Left lung (tissue), 10 donors: ENCODE data around the gene CHRNA4. TPM values are rescaled to one million over a fixed set of nuclear protein-coding genes. Genes with fewer than 3 reads are reported as not detected.

Experiments used
- ATAC-seq: fragments of 200-7000 bp; cut with Tn5 transposase; one replicate; pipeline ENCODE4 v1.9.1; 2020; ENCODE audit warnings: moderate library complexity
- DNase-seq, 4 donors: peaks; one replicate each; pipeline ENCODE4 v3.0.0-alpha.2; 2013 to 2020
- H3K27ac ChIP-seq, 2 donors: fragments of 200-600 bp; sonication (generic) in 1 of 2; one replicate each; pipeline versions ENCODE4 v1.5.0 to v1.8.0; 2020 to 2021
- H3K27me3 ChIP-seq, 2 donors: fragments of 200-600 bp; sonication (generic) in 1 of 2; one replicate each; pipeline versions ENCODE4 v1.5.0 to v1.8.0; 2020 to 2021
- H3K36me3 ChIP-seq, 2 donors: fragments of 200-600 bp; sonication (generic) in 1 of 2; one replicate each; pipeline versions ENCODE4 v1.5.0 to v1.8.0; 2020 to 2021
- H3K4me1 ChIP-seq, 2 donors: fragments of 200-600 bp; one replicate each; pipeline ENCODE4 v1.8.0; 2021
- H3K4me3 ChIP-seq, 2 donors: fragments of 200-600 bp; sonication (generic) in 1 of 2; one replicate each; pipeline versions ENCODE4 v1.5.0 to v1.8.0; 2020 to 2021; ENCODE audit warnings: mild to moderate bottlenecking in 1 of 2
- H3K9me3 ChIP-seq, 2 donors: fragments of 200-600 bp; sonication (generic) in 1 of 2; one replicate each; pipeline versions ENCODE4 v1.5.0 to v1.8.0; 2020 to 2021
- intact Hi-C, 2 donors: fragments of 100-400 bp; cut with DNase I; formaldehyde crosslinking; loops; one replicate each; pipeline versions ENCODE4 v1.11.2 to v1.14.2; 2022
- polyA plus RNA-seq, 6 donors: library from polyadenylated mRNA; unstranded; fragments of 120-200 nt; gene quantifications; one replicate each; pipeline ENCODE4 v1.2.1, GENCODE V29; 2013; ENCODE audit not compliant: insufficient read length in 6 of 6
- total RNA-seq, 2 donors: library from RNA; stranded (reverse); fragmentation: NEBNext Ultra II Directional; extraction: Animal tissue kit (Norgen Biotek cat#: 25700); gene quantifications; one replicate each; pipeline ENCODE4 v1.2.1, GENCODE V29; 2021
- TF ChIP-seq, protein P1 (sequence below), 2 donors: fragments of 200-600 bp; sonication (generic) in 1 of 2; IDR thresholded peaks; one replicate each; pipeline versions ENCODE4 v1.5.0 to v1.8.0; 2021; ENCODE audit warnings: antibody characterized with exemption in 2 of 2
- donor health status: DM: no; HTN: yes; CAD: no.
- donor health status: DM: no; HTN: no; CAD: no.

The CHRNA4 gene
- total and polyA plus RNA-seq, 8 donors: 0.16 to 1.3 (median 1.00) TPM; not detected in 2

- H3K36me3 ChIP-seq: no peaks in the 10 kb centered on the region
- peaks cover 0 to 94% of the 10 kb centered on the region in 2 donors for H3K27me3 ChIP-seq
- H3K9me3 ChIP-seq: no peaks in the 10 kb centered on the region
- H3K4me1 ChIP-seq: no peaks in the 10 kb centered on the region
- ATAC-seq: no peak
- intact Hi-C loops: no loop called here
- no peak overlapping the region for H3K27ac ChIP-seq
- no peak for DNase-seq
- TF ChIP-seq, protein P1, sequence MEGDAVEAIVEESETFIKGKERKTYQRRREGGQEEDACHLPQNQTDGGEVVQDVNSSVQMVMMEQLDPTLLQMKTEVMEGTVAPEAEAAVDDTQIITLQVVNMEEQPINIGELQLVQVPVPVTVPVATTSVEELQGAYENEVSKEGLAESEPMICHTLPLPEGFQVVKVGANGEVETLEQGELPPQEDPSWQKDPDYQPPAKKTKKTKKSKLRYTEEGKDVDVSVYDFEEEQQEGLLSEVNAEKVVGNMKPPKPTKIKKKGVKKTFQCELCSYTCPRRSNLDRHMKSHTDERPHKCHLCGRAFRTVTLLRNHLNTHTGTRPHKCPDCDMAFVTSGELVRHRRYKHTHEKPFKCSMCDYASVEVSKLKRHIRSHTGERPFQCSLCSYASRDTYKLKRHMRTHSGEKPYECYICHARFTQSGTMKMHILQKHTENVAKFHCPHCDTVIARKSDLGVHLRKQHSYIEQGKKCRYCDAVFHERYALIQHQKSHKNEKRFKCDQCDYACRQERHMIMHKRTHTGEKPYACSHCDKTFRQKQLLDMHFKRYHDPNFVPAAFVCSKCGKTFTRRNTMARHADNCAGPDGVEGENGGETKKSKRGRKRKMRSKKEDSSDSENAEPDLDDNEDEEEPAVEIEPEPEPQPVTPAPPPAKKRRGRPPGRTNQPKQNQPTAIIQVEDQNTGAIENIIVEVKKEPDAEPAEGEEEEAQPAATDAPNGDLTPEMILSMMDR (IDR thresholded peaks at IDR 0.05): no peak
- no peak overlapping the region for H3K4me3 ChIP-seq
Measured at GRCh38 chr20:63401384-63402110, 40.4 kb upstream of the CHRNA4 start.

DNA sequence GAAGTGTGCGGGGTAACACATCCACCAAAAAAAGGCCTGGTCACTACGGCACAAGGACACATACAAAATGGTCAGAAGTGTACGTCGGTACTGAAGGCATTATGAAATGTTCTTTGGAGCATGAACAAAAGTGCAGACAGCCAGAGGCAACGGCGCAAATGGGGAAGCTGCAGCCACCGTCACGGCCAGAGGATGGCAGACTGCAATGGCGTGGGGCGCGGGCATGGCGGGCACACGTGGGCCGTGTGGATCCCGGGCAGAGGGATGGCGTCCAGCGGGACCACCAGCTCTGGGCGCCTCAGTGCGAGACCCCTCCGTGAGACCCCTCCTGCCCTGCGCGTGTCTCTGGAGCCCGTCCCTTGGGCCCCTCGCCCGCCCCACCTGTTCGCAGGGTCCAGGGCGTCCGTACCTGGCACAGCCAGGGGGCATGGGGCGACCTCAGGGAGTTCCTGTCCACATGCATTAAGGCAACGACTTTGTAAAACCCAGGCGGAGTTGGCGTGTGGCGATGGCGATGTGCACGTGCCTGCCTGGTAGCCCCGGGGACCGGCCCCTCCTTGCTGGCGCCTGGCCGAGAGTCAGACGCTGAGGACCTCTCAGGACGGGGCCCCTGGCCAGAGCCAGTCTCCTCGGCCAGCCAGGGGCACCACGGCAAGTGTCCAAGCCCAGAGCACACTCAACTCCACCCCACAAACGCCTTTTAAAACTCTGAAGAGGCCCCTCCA is 39.5 kb upstream of the CHRNA4 start:
- no peak for ATAC-seq
- intact Hi-C loops: no loop called here

GRCh38 chr20:63399596-63400375 is 38.6 kb upstream of the CHRNA4 start:
- TF ChIP-seq, protein P1 (IDR thresholded peaks at IDR 0.05): no peak
- DNase-seq (no peak), ATAC-seq (no peak)
- no peaks in the 10 kb centered on the region for H3K36me3 ChIP-seq
- intact Hi-C loops: no loop called here
- peaks cover 0 to 96% of the 10 kb centered on the region in 2 donors for H3K27me3 ChIP-seq
- H3K9me3 ChIP-seq: no peaks in the 10 kb centered on the region
- H3K4me3 ChIP-seq: no peak overlapping the region
- no peak overlapping the region for H3K27ac ChIP-seq
- no peaks in the 10 kb centered on the region for H3K4me1 ChIP-seq

More for the DNA sequence above, 39.5 kb upstream of the CHRNA4 start:
- DNase-seq: no peak
- no peak overlapping the region for H3K27ac ChIP-seq
- H3K4me3 ChIP-seq: no peak overlapping the region
- H3K4me1 ChIP-seq: no peaks in the 10 kb centered on the region
- peaks cover 0 to 96% of the 10 kb centered on the region in 2 donors for H3K27me3 ChIP-seq
- no peaks in the 10 kb centered on the region for H3K36me3 ChIP-seq
- TF ChIP-seq, protein P1 (IDR thresholded peaks at IDR 0.05): no peak
- H3K9me3 ChIP-seq: no peaks in the 10 kb centered on the region

GRCh38 chr20:63398744-63399514 is 37.8 kb upstream of the CHRNA4 start:
- Histone ChIP-seq H3K27ac (no peak overlapping the region), H3K27me3 (peaks cover 0 to 96% of the 10 kb centered on the region in 2 donors), H3K9me3 (no peaks in the 10 kb centered on the region), H3K4me3 (no peak overlapping the region), H3K36me3 (no peaks in the 10 kb centered on the region), H3K4me1 (no peaks in the 10 kb centered on the region)
- TF ChIP-seq, protein P1 (IDR thresholded peaks at IDR 0.05): no peak
- DNase-seq: no peak
- intact Hi-C loops: no loop called here
- no peak for ATAC-seq
